Stimulated activated CD8-positive, alpha-beta memory T cell treated with anti-CD3 and anti-CD28 coated beads, Interleukin-4, amount 100 ng/mL, for 4 hours (primary cell): ENCODE results near the gene ABRAXAS1.
A peak's percentile ranks its signal among the peaks of the same experiment; 100 is the strongest.
"Not testable (repeated sequence)": the region's sequence is repeated elsewhere in the genome, so short reads cannot be mapped to it uniquely, and the experiment has no call there.

ENCODE experiments used
- DNase-seq, 2 donors: peaks; one replicate each; pipeline ENCODE4 v3.0.0-alpha.2; 2020; ENCODE audit warnings: low read depth in 2 of 2, low spot score in 1 of 2

Gene ABRAXAS1

DNA sequence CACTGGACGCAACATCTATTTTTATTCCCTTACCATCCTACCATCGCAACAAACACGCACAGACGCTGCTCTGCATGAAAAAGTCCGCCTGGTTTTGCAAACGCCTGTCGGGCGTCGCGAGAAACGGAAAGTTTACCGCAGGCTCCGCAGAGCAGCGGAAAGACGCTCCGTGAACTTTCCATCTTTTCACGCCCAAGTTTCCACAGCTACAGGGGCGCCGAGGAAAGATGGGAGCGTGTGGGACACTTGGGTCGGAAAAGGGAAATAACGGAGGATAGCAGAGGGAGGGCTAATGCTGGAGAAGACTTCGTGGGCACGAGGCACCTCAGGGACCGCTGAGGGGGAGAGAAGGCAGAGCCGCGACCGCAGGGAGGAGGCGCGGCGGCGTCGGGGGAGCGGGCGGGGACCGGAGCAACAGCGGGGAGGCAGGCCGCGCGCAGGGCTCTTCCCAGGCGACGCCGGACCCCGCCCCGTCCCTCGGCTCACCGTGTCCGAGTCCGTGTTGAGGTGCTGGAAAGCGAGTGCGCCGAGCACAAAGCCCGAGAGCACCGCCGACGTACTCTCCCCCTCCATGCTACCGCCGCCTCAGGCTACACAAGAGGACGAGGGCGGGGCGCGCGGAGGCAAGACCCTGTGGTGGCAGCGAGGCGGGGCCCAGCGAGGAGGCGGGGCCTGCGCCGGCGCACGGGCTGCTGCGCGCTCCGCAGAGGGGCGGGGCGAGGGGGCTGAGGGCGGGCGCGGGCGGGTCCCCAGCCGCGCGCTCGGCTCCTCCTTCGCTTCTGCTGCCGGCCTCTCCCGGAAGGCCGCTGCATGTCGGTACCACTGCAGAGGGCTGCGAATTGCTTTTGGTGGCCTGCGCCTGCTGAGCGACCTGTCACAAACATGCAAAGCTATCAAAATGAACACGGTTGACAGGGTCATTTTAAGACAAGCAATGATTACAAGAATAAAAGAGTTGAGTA is at the start of gene ABRAXAS1:
Gene ABRAXAS1, minus strand, starts transcription at position 601 of the 962 bp plus-strand sequence. Its CDS starts 28 bp downstream, at position 573.
- DNase-seq, result peak; percentile 83 to 84

- no peak for DNase-seq
These were observed 42.8 kb upstream of the ABRAXAS1 start for GRCh38 chr4:83527671-83528070.

DNA sequence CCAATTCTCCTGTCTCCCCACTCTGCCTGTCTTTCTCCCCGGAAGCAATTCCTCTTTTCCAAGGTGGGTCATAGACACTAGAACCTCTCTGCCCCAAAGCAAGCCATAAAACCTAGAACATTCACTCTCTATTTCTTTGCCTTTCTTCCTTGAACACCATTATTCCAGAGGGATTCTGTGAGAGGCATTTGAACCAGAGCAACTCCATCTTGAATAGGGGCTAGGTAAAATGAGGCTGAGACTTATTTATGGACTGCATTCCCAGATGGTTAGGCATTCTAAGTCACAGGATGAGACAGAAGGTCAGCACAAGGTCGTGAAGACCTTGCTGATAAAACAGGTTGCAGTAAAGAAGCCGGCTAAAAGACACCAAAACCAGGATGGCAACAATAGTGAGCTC is 37.3 kb upstream of the ABRAXAS1 start:
- DNase-seq, result no peak

DNA sequence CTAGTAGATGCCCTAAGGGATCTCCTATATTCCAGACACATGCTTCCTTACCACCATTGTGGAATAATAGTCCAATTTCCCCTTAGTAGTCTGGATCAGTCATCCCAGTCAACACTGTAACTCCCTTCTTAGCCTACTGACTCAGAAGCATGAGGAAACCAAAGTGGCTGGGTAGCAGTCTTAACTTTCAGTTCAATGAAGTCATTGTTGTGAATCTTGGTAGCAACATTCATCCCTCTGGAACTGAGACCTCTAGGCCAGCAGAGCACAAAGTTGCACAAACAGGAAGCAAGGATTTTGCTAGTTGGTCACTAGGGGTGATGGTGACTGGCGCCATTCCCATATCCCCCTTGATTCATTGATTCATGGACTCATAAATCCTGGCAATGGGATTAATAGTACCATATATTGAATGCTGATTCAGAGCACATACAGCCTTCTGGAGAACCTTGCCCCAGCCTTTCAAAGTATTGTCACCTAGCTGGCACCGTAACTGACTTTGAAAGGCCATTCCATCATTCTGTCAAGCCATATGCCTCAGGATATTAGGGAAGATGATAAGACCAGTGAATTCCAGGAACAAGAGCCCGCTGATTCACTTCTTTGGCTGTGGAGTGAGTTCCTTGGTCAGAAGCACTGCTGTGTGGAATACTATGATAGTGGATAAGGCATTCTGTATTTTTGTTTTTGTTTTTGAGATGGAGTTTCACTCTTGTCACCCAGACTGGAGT is 31.3 kb upstream of the ABRAXAS1 start:
- DNase-seq, result no peak

- no peak for DNase-seq
These were observed 25.5 kb upstream of the ABRAXAS1 start for GRCh38 chr4:83510442-83510841.

DNA sequence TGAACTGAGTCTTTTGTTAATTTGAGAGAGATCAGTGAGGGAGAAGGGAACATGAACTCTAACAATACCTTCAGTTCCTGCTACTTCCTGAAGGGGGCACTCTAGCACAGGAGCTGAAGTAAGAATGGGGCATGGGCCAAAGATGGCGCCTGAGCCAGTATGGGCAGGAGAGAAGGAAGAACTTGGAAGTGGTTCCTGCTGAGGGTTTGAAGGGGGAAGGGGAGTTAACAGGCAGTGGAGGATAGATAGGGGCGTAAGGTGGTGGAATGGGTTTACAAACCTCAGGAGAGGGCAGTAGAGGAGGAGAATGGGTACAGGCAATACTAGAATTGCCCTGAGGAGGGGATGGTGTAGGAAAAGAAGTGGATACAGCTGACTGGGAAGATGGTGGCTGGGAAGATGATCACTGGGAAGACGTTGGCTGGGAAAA is 24.3 kb upstream of the ABRAXAS1 start:
- peak; percentile 8 to 22 for DNase-seq

- no peak for DNase-seq
These were observed 20.1 kb upstream of the ABRAXAS1 start for GRCh38 chr4:83504996-83505395.

DNA sequence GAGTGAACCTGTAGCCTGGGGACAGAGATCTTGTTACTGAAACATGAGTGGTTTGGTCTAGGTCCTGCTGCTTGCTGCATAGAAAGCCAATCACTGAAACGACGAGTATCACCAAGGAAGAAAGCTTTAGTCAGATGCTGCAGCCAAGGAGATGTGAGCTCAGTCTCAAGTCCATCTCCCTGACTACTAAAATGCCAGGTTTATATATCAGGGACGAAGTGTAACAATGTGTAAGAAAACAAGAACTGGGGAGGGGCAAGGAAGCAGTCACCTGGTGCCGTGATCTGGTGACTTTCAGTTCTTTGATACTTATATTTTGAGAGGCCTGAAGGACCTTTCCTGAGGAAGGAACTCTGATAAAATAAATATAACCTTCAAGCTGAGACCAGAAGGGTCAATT is 19.6 kb upstream of the ABRAXAS1 start:
- no peak for DNase-seq

DNA sequence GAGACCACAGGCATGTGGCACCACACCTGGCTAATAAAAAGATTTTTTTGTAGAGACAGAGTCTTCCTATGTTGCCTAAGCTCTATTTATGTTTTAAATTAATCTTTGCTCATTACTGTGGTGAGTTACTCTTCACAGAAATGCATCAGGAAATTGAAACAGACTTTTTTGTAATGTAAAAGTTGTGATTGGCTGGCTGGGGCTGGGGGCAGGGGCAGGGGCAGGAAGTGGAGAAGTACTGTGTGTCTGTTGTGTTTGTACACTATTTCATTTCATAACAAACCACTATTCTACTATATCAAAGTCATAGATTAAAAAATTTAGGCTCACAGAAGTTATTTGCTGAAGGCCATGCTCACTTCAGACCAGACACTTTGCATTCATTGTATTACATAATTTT is 19.1 kb upstream of the ABRAXAS1 start:
- DNase-seq, result no peak

DNA sequence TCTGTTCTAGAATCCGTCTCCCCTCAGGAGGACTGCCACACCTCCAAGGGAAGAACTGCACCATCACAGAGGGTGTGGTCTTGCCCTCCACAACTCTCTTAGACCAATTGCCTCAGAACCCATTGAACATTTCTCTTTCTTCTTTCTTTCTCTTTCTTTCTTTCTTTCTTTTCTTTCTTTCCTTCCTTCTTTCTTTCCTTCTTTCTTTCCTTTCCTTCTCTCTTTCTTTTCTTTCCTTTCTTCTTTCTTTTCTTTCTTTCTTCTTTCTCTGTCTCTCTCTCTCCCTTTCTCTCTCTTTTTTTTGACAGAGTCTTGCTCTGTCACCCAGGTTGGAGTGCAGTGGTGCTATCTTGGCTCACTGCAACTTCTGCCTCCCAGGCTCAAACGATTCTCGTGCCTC is 16.8 kb upstream of the ABRAXAS1 start:
- DNase-seq, result not testable (repeated sequence)

- no peak for DNase-seq
These were observed 13.3 kb upstream of the ABRAXAS1 start for GRCh38 chr4:83498187-83498586.

GRCh38 chr4:83496085-83496917 is 11.4 kb upstream of the ABRAXAS1 start:
- DNase-seq, result not testable (repeated sequence)

- no peak for DNase-seq
These were observed 6.1 kb upstream of the ABRAXAS1 start for GRCh38 chr4:83490876-83491450.

GRCh38 chr4:83489711-83490326 is 4.9 kb upstream of the ABRAXAS1 start:
- DNase-seq, result no peak

GRCh38 chr4:83486457-83487129 is 1.7 kb upstream of the ABRAXAS1 start:
- no peak for DNase-seq

- DNase-seq, result no peak
These were observed 10.9 kb downstream of the ABRAXAS1 start for GRCh38 chr4:83473966-83474365.

GRCh38 chr4:83473423-83473822 is 11.5 kb downstream of the ABRAXAS1 start:
- DNase-seq, result no peak

DNA sequence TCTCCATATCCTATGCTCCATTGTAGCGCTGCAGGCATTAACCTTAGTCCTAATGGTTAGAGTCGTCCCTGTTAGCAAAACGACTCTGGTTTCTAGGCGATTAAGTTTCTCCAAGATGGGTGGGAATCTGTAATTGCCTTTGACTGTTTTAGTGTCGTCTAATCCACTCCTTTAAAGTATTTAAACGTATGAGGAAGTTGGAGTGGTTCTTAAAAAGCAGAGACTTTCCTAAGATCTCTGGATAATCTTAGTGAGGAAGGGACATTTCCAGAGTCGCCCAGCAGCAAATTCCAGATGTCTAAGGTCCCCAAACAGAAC is 28.8 kb downstream of the ABRAXAS1 start:
- DNase-seq, result no peak

- peak; percentile 88 to 90 for DNase-seq
These were observed 29.4 kb downstream of the ABRAXAS1 start, which contains the start of the genes HELQ and MRPS18C for GRCh38 chr4:83455281-83456183. Gene HELQ, minus strand, starts transcription at chr4:83455823. Its CDS starts 130 bp downstream, at chr4:83455693. Gene MRPS18C, plus strand, starts transcription at chr4:83456058. Its CDS starts 20 bp downstream, at chr4:83456078.
